UCSD-AML1 (cell line): ENCODE measurements around the gene MADD.

Experiments
- DNase-seq: peaks from one replicate; lab custom pipeline; 2025; ENCODE audit not compliant: unreplicated experiment; lab: John Stamatoyannopoulos, UW

Gene MADD

DNA sequence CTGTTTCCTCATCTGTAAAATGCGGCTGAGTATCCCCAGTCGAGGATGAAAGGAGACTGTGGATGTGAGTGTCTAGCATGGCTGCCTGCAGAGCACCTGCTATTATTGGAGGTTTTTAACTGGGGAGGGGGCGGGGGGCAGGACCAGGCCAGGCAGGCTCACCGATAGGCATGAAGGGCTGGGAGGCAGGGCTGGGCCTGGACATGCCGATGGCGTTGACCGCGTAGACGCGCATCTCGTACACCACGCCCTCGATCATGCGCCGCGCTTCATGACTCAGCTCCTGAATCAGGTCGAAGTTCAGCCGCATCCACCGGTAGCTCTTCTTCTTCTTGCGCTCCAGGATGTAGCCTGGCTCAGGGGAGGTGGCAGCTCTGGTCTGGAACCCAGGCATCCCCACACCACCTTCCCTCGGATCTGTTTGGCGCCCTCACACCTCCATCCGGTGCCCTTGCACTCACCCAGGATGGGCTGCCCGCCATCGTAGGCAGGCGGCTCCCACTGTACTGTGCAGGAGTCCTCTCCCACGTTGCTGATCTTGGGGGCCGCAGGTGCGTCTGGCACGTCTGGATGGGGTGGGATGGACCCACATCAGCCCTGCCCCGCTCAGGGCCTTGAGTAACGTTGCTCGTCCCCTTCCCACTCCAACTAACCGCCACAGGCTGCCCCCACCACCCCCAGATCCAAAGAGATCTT, 67.4 kb downstream of the MADD start:
- no peak for DNase-seq

DNA sequence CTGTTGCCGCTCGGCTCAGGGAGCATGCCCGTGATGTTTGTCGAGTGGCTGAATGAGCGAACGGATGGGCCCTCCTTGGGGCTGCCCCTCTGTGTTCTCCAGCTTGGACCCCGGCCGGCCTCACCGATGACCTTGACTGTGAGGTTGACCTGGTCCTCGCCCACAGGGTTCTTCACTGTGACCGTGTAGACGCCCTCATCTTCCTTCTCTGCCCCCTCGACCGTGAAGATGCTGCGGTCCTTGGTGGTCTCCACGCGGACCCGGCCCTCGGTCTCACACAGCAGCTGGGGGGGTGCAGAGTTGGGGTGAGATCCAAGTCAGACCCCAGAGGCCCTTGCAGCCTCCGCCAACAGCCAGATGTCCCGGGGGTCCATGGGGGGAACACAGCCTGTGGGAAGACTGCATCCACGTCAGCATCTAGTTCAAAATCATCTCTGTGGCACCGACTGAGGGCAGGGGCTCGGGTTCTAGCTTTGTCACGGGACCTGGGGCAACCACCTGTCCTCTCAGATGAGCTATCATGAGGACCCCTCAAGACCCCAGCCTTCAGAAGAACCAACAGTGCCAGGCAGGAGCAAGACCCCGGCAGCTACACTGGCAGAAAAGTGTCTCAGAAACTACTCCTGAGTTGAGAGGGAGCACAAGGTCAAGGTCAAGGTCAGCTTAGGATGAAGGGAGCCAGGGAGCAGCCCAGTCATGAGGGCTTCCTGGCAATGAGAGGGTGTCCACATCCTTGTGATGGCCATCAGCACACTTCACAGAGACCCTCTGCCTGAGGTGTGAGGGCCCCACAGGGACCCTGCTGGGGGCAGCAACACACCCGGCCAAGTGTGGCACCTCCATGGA, 68.7 kb downstream of the MADD start:
- no peak for DNase-seq

DNA sequence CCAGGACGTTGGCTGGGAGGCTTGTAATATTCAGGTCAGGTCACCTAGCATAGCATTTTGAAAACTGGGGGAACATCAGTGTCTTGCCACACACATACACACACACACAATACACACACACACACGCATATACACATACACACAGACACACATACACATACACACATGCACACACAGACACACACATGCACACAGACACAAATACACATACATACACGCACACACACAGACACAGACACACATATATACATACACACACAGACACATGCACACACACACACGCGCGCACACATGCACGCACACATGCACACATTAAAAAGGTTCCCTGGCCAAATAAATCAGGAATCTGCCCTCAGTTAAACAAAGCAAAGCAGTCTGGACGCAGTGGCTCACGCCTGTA, 70.1 kb downstream of the MADD start:
- DNase-seq = no peak

- DNase-seq = no peak
Observed at GRCh38 chr11:47340980-47341775, 71.2 kb downstream of the MADD start.

- DNase-seq = no peak
Observed at GRCh38 chr11:47342036-47342803, 72.3 kb downstream of the MADD start.

DNA sequence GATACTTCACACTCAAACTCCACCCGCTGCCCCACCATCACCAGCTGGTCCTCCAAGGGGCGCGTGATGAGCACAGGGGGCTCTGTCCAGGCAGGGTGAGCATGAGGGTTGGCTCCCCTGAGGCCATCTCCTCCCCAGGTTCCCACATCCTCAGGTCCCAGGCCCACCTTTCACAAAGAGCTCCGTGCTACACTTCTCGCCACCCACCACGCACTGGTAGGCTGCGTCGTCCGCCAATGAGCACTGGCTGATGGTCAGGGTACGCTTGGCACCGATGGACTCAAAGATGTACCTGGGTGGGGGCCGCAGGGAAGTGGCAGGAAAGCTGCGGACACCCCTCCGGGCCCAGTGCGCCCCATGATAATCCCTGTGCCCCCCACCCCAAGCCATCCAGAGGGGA, 72.9 kb downstream of the MADD start:
- DNase-seq = no peak

- DNase-seq = no peak
Observed at GRCh38 chr11:47345890-47346563, 76.1 kb downstream of the MADD start.

GRCh38 chr11:47347137-47347536, 77.2 kb downstream of the MADD start:
- no peak for DNase-seq

DNA sequence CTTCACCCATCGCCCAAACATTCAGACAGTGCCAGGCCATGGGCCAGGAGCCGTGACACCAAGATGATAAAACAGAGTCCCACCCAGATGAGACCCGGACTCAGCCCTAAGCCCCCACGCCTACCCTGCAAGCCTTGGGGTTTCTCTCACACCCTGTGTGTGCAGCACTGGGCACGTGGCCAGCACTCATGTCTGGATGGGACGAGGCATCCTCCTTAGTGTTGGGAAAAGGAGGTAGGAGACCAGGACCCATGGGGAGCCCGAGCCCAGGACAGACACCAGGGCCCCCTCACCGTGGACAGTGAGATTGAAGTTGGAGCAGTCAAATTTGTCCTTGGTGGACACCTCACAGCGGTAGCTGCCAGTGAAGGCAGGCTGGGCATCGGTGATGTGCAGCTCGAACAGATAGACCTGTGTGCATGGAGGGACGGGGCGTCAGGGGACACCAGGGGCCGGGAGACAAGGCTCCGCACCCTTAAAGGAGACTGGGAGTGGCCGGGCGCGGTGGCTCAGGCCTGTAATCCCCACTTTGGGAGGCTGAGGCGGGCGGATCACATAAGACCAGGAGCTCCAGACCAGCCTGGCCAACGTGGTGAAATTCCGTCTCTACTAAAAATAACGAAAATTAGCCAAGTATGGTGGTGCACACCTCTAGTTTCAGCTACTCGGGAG, 78.3 kb downstream of the MADD start:
- DNase-seq = no peak

GRCh38 chr11:47348859-47349258, 78.9 kb downstream of the MADD start:
- peak; percentile 40 for DNase-seq

DNA sequence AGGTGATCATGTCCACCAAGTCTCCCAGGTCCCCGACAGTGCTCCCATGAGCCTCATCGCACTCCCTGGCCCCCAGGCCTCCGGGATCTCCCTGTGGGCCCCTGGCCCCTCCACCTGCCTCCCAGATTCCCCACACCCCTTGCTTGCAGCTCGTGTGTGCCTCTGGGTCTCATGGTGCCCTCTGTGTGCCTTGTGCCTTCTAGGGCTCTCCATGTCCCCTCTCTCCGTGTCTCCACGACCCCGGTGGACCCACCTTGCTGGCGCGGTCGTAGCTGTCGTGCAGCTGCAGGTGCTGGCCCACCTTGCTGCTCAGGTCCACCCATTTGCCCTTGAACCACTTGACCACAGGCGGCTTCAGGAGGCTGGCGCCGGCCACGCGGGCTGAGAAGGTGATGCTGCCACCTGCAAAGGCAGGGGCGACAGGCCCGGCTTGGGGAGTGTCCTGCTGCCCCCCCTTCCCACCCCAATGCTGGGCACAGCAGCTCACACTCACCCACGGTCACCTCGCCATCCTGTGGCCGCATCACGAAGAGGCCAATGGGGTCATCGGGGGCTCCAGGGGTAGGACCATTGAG, 79.7 kb downstream of the MADD start:
- DNase-seq = no peak

DNA sequence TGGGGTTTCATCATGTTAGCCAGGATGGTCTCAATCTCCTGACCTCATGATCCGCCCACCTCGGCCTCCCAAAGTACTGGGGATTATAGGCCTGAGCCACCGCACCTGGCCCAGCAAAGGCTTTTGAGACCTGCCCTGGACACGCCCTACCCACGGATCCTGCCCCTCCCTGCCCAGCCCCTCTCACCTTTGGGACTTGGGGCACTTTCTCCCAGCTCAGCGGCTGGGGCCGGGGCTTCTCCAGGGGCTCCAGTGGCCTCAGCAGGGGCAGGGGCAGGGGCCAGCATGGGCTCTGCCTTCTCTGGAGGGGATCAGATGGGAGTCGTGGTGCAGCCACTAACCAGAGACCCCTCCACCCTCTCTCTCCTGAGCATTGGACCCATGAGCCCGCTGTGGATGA, 80.4 kb downstream of the MADD start:
- DNase-seq = no peak

DNA sequence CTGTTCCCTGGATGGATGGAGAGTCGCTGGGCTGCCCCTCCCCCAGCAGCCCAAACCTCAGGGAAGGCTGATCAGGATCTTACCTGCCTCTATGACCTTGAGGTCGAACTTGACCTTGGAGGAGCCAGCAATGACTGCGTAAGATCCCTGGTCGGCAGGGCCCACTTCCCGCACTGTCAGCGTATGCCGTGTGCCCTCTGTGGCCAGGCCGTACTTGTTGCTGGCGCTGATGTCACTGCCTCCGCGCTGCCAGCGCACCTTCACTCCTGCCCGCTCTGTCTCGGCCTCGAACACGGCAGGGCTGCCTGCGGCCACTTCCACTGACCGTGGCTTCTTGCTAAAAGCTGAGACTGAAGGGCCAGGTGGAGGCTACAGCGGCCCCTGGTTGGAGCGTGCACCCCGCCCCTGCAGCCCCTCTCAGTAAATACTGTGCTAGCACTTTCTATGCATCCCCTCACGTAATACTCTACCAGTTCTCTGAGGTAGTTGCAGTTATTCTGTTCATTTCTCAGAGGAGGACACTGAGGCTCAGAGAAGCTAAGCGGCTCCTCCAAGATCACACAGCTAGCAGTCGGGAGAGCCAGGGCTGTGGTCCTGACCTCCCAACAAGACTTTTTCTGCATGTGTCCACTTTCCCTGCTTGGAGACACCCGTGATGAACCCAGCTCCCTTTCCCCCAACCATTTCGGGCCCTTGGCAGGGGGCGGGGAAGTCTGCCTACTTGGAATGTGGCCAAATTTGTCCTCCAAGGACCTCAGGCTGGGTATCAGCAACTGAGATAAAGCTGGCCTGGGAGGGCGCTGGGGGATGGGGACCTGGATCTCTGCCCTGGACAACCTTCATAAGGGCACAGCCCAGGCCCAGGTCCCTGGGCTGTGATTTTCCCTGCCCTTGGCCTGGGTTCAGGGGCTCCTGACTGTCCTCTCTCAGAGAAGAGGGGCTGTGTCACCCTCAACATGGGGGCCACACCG, 81.5 kb downstream of the MADD start:
- no peak for DNase-seq

DNA sequence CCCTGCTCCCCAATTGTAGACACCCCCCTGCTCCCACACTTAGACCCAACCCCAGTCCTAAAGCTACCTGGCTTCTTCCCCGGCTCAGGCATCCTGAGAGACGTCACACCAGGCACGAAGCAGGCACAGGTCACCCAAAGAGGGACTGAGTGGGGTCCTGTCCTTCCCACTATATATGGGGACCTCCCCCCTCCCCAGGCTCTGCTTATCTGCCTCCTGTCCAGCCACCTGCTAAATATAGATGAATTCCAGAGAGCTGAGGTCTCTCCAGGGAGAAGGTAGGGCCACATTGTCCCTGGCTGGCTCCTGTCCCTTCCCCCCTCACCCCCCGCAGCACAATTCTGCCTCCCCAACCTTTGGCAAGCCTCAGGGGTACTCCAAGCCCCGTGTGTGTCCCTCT, 82.6 kb downstream of the MADD start, which contains the start of gene MYBPC3:
Gene MYBPC3, minus strand, starts transcription at position 147 of the 400 bp plus-strand sequence. Its CDS starts 55 bp downstream, at position 92.
- no peak for DNase-seq

DNA sequence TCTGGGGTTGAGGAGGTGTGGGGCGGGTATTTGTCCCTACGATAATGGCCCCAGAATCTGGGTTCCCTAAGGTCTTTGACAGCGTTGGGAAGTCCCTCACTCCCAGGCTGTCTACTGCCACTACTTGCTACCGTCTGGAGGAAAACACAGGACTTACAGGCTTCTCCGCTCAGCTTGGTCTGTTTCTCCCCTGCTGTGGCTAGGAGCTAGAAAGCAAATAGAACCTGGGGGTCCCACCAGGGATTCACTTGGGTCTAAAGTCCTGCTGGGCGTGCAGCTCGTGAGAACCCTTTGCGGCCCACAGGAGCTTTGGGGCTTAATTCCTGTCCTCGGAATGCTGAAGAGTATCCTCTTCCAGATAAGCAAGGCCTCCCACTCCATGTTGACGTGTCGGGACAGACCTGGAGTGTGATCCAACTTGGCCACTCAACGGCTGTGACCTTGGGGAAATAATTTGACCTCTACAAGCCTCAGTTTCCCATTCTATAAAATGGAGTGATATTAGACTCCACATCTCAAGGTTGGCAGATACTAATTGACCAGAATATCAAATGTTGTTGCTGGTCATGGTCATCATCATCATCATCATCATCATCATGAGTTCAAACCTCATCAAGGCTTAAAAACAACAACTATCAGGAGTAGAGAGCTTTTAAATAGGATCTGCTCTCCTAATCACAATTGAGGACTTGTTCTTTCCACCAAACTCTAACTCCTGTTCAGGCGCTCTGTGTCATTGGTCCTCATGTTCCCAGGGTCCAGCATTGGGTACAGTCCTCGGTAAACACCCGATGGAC, 84.2 kb downstream of the MADD start:
- DNase-seq = no peak

DNA sequence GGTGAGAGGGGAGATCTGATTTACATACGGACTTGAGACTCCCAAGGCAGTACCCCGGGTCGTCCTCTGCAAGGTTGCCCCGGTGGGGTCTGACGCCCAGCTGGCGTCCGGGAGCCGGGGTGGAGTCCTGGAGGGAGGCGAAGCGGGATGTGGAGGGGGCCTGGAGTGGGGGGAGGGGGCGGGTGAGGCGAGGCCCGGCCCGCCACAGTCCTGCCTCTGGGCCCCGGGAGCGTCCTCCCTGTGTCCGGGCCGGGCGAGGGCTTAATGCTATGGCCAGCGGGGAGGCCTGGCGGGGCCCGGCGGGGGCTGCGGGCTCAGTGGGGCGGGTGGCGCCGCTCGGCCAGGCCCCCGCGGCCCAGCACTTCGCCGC, 85.0 kb downstream of the MADD start:
- DNase-seq = no peak
